Motor neuron (in vitro differentiated cells): ENCODE measurements around the gene TMEM191B. TPM values are rescaled to one million over a fixed set of nuclear protein-coding genes. Genes with fewer than 3 reads are reported as not detected.
"Not testable (repeated sequence)": the region's sequence is repeated elsewhere in the genome, so short reads cannot be mapped to it uniquely, and the experiment has no call there.

ENCODE experiments used
- ATAC-seq, 8 experiments: fragments of 200-7000 bp; cut with Tn5 transposase; replicated peaks in 6 of 8; 2 replicates each; pipeline ENCODE4 v1.8.0; 2021; ENCODE audit warnings: mild to moderate bottlenecking in 8 of 8, moderate library complexity in 8 of 8
- H3K27ac ChIP-seq, 2 donors: fragments of 250-450 bp; sonication (Bioruptor Pico); 2 replicates each; pipeline ENCODE4 v1.9.0; 2021; ENCODE audit warnings: antibody characterized with exemption in 2 of 2, mild to moderate bottlenecking in 2 of 2, moderate library complexity in 1 of 2
- H3K4me1 ChIP-seq, 2 donors: fragments of 250-450 bp; sonication (Bioruptor Pico); replicated peaks in 1 of 2; 2 replicates each; pipeline ENCODE4 v1.6.1; 2021; ENCODE audit warnings: antibody characterized with exemption in 2 of 2, mild to moderate bottlenecking in 2 of 2, moderate library complexity in 1 of 2
- H3K4me3 ChIP-seq, 5 donors: fragments of 250-450 bp; sonication (Bioruptor Pico); 2 replicates each; pipeline ENCODE4 v1.9.0; 2021; ENCODE audit warnings: antibody characterized with exemption in 5 of 5, mild to moderate bottlenecking in 5 of 5, moderate library complexity in 4 of 5
- WGBS, 10 experiments: fragments of 450-650 bp; shearing (Covaris generic); methylation state at CpG; one replicate each; pipeline ENCODE4 v1.0.0; 2022; 5-methylcytosine and 5-hydroxymethylcytosine counted together
- in situ Hi-C, 9 experiments: fragments of 400-800 bp; cut with MboI; loops; one replicate each; pipeline ENCODE4 v1.15.0; 2021; ENCODE audit warnings: low sequenced_read_pairs in 9 of 9, low pct_unique_long_range_greater_than_20kb in 2 of 9; ENCODE audit not compliant: unreplicated experiment in 9 of 9
- total RNA-seq, 8 experiments: library from RNA; unstranded; fragments of 300-600 nt; gene quantifications; 2 replicates each; pipeline versions ENCODE4 v1.2.3 to v1.2.4, GENCODE V29; 2022

Gene TMEM191B
- total RNA-seq, result 10 to 100 TPM in 2 of 8 experiments, 1 to 10 TPM in 4, under 1 TPM in 1, not detected in 1; 0.67 to 12.4 (median 6.3) TPM

GRCh38 chr22:18527752-18528596 lies at the start of gene TMEM191B:
Gene TMEM191B, plus strand, starts transcription at chr22:18527802. Its CDS starts 179 bp downstream, at chr22:18527981.
- Histone ChIP-seq H3K4me3 (peak within 1 kb of the TSS in 3 of 5 donors; percentile 14 to 79 (median 30)), H3K27ac (peak within 1 kb of the TSS in 1 of 2 donors; percentile 94)
- in situ Hi-C loops, H3K4me1 ChIP-seq: not testable (repeated sequence)
- WGBS, 10 experiments, result no CpG with 5 or more reads among the region's 65 CpGs
- peak; percentile 7 to 44 (median 34) for ATAC-seq

DNA sequence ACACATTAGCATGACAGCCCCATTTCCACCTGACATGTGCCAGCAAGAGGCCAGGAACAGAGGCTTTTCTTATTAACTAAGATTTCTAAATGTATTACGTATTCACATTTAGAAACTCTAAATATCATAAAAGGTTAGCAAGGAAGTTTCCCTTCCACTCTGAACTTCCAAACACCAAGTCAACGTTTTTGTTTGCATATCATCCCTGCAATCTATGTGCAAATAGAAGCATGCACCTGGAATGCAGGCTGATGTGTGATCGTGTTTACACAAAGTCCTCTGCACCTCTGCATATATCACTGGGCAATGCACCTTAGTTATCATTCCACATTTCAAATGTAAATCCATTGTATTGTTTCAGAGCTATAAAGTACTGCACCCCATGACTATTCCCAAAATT lies 31.4 kb upstream of the TMEM191B start:
- in situ Hi-C loops, ATAC-seq: not testable (repeated sequence)
- no CpG with 5 or more reads among the region's 3 CpGs for WGBS, 10 experiments

DNA sequence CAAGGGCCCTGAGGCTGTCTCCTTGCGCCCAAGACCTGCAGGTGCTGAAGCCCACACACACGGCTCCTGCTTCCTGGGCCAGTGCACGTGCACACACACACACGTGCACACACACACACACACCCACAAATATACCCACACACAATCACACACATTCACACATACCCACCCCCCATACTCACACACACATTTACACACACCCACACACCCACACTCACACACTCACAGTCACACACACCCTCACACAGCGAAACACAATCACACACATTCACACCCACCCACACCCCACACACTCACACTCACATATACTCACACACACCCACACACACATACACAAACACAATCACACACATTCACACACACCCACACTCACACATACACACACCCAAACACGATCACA lies 16.3 kb upstream of the TMEM191B start:
- in situ Hi-C loops, H3K4me1 ChIP-seq, H3K27ac ChIP-seq, ATAC-seq, H3K4me3 ChIP-seq: not testable (repeated sequence)
- WGBS, 10 experiments, result 0 to 100% methylated on average over 1 of the region's 6 CpGs; no CpG with 5 or more reads in 8 of the 10 experiments

More for the DNA sequence above, 31.4 kb upstream of the TMEM191B start:
- not testable (repeated sequence) for H3K27ac ChIP-seq, H3K4me1 ChIP-seq, H3K4me3 ChIP-seq

DNA sequence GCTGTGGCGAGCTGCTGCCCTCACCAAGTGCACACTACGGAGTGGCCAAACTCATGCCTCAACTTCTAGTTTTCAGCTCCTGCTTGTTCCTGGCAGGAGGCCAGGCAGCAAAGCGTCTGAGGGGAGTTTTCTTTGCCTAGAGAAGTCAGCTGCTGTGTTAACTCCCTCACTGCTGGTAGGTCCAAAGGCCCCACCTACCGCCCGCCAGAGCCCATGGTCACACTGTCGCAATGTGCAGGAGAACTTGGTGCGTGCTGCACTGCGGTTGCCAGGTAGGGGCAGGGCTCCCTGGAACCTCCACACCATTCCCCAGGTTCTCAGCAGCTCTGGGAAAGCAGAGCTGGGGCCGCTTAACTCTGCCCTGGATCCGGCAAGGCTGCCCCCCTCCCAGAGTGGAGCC lies 15.2 kb upstream of the TMEM191B start:
- H3K4me1 ChIP-seq, H3K4me3 ChIP-seq, H3K27ac ChIP-seq, ATAC-seq, in situ Hi-C loops: not testable (repeated sequence)
- no CpG with 5 or more reads among the region's 10 CpGs for WGBS, 10 experiments

- H3K27ac ChIP-seq, H3K4me1 ChIP-seq, ATAC-seq, H3K4me3 ChIP-seq, in situ Hi-C loops: not testable (repeated sequence)
- no CpG with 5 or more reads among the region's 10 CpGs for WGBS, 10 experiments
Observed at GRCh38 chr22:18513454-18513853, 14.1 kb upstream of the TMEM191B start.

DNA sequence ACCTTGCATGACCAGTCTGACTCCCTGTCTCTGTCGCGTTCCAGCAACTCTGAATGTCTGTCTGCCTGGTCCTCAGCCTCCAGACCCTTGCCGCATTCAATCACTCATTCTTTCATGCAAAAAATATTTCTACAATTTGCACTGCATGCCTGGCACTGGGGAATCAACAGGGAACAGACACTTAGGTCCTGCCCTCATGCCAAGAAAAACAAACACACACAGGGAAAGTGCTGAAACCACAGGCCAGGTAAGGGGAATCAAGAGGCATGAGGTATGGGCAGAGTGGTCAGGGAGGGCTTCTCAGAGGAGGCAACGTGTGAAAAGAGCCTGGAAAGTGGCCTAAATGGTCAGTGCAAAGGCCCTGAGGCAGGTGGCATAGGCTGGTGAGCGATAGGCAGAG lies 9.5 kb upstream of the TMEM191B start, which contains the start of gene GGTLC3:
GGTLC3 (minus strand) TSS at position 101 of the 400 bp plus-strand sequence. CDS start 264 bp downstream, outside the sequence.
- no CpG with 5 or more reads among the region's 5 CpGs for WGBS, 10 experiments
- ATAC-seq, H3K4me3 ChIP-seq, in situ Hi-C loops, H3K4me1 ChIP-seq, H3K27ac ChIP-seq: not testable (repeated sequence)

DNA sequence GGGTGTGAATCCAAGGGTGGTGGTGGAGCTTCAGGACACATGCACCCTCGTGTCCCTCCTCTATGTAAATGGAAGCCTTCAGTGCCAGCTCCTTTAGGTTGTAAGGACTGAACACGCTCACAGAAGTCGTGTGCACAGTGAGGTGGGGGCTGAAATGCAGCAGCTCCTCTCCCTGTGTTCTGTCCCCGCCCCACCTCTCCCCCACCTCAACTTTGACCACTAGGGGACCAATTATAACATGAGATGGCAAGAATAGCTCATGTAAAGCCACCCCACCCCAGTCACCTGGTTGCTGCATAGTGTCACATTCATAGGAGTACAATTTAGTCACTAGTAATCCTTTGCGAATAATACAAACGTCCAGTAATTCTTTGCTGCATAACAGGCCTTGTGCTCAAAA lies 4.8 kb upstream of the TMEM191B start:
- ATAC-seq, in situ Hi-C loops: not testable (repeated sequence)

DNA sequence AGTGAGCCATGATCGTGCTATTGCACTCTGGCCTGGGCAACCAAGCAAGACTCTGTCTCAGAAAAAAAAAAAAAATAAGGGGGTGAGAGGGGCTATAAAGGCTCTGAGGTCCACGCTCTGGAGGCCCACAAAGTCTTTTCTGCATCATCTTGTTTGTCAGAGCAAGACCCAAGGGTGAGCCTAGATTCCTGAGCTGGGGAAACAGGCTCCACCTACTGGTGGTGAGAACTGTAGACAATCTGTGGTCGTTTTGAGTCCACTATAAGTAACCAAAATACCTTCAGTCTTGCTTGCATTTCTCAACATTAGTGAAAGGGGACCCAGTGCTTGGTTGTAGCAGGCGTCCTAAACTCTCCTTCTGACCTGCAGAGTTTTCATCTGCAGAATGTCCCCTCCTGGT lies 4.3 kb upstream of the TMEM191B start:
- in situ Hi-C loops, H3K4me1 ChIP-seq, H3K27ac ChIP-seq, H3K4me3 ChIP-seq: not testable (repeated sequence)
- ATAC-seq, result peak in 3 of 8 experiments; percentile 20 to 63 (median 51)
- no CpG with 5 or more reads among the region's 4 CpGs for WGBS, 10 experiments

More for the DNA sequence above, 4.8 kb upstream of the TMEM191B start:
- H3K4me1 ChIP-seq, H3K4me3 ChIP-seq, H3K27ac ChIP-seq: not testable (repeated sequence)
- WGBS, 10 experiments, result no CpG with 5 or more reads among the region's 6 CpGs

DNA sequence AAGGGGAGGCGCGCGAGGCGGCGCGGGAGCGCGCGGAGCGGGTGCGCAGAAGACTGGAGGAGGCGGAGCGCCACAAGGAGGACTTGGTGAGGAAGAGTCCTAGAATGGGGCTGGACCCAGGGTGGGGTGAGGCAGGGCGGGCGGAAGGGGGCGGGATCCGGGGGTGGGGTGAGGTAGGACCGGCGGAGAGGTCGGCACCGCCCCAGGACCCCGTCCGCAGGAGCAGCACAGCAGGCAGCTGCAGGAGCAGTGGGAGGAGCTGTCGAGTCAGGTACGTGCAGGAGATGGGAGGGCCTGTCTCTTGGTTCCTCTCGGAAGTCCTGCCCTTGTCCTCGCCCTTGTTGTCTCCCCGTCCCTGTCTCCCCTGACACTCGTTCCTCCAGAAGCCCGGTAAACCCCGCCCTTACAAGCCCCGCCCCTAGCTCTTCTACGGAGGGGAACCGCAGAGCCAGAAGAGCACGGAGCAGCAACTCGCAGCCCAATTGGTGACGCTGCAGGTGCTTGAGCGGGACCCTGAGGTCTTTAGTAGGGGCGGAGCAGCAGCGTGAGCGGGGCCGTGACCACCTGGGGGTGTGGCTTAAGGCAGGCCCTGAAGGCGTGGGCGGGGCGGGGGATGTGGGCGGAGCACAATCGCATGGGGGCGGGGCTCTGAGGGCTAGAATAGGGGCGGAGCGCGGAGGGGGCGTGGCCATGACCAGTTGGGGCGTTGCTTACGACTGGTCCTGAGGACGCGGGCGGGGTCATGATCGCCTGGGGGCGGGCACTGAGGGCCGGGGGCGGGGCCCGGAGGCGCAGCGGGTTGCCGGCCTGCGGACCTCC lies 1.2 kb downstream of the TMEM191B start:
- H3K4me1 ChIP-seq, H3K27ac ChIP-seq, in situ Hi-C loops: not testable (repeated sequence)
- ATAC-seq, result peak; percentile 77 to 86 (median 84)
- no CpG with 5 or more reads among the region's 66 CpGs for WGBS, 10 experiments
- peak overlapping the region in 2 of 5 donors; percentile 14 to 79 for H3K4me3 ChIP-seq

GRCh38 chr22:18529416-18530145 lies 2.0 kb downstream of the TMEM191B start:
- H3K27ac ChIP-seq, H3K4me3 ChIP-seq, H3K4me1 ChIP-seq, in situ Hi-C loops: not testable (repeated sequence)
- no CpG with 5 or more reads among the region's 57 CpGs for WGBS, 10 experiments
- ATAC-seq, result peak in 5 of 8 experiments; percentile 5 to 42 (median 15)

- WGBS, 10 experiments, result no CpG with 5 or more reads among the region's 11 CpGs
- H3K4me1 ChIP-seq, H3K27ac ChIP-seq, in situ Hi-C loops, H3K4me3 ChIP-seq, ATAC-seq: not testable (repeated sequence)
Observed at GRCh38 chr22:18533633-18534032, 6.0 kb downstream of the TMEM191B start.

- in situ Hi-C loops, H3K4me3 ChIP-seq, ATAC-seq, H3K4me1 ChIP-seq, H3K27ac ChIP-seq: not testable (repeated sequence)
- WGBS, 10 experiments, result no CpG with 5 or more reads among the region's 12 CpGs
Observed at GRCh38 chr22:18534315-18534714, 6.7 kb downstream of the TMEM191B start.

DNA sequence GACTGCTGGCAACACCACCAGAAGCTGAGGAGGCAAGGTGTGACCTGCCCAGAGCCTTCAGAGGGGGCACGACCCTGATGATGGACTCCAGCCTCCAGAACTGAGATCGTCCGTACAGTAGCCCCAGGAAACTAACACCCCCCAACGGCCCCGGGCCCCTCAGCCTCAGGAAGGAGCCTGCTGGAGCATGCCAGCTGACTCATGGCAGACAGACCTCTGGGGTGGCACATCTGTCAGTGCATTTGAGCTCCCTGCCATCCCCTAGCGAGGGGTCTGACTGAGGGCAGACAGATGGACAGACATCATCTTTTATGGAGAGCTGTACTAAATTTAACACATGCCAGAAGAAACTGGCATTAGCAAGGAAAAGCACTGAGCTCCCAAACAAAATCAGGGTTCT lies 12.4 kb downstream of the TMEM191B start:
- in situ Hi-C loops, H3K4me3 ChIP-seq, H3K4me1 ChIP-seq, H3K27ac ChIP-seq, ATAC-seq: not testable (repeated sequence)
- WGBS, 10 experiments, result no CpG with 5 or more reads among the region's 6 CpGs
